ENCODE data around the gene ARHGEF37.

ARHGEF37 gene

GRCh38 chr5:149605354-149605997, 24.2 kb downstream of the ARHGEF37 start:
- DNase-seq = no peak

GRCh38 chr5:149605998-149606724, 24.9 kb downstream of the ARHGEF37 start:
- peak; percentile 57 for DNase-seq

GRCh38 chr5:149608936-149609545, 27.7 kb downstream of the ARHGEF37 start:
- no peak for DNase-seq

GRCh38 chr5:149609640-149610219, 28.4 kb downstream of the ARHGEF37 start:
- DNase-seq = no peak

- peak; percentile 43 for DNase-seq
Observed at GRCh38 chr5:149610589-149611255, 29.4 kb downstream of the ARHGEF37 start.

- peak; percentile 7 for DNase-seq
Observed at GRCh38 chr5:149611326-149611725, 30.0 kb downstream of the ARHGEF37 start.

GRCh38 chr5:149614034-149614907, 33.0 kb downstream of the ARHGEF37 start:
- no peak for DNase-seq

- DNase-seq = no peak
Observed at GRCh38 chr5:149615976-149616375, 34.7 kb downstream of the ARHGEF37 start.

- DNase-seq = no peak
Observed at GRCh38 chr5:149616727-149617285, 35.5 kb downstream of the ARHGEF37 start.

- DNase-seq = no peak
Observed at GRCh38 chr5:149617760-149618306, 36.5 kb downstream of the ARHGEF37 start.

- peak; percentile 75 for DNase-seq
Observed at GRCh38 chr5:149618581-149619248, 37.4 kb downstream of the ARHGEF37 start.

GRCh38 chr5:149621415-149622098, 40.3 kb downstream of the ARHGEF37 start:
- no peak for DNase-seq

GRCh38 chr5:149622466-149622865, 41.2 kb downstream of the ARHGEF37 start:
- no peak for DNase-seq

- no peak for DNase-seq
Observed at GRCh38 chr5:149623473-149623872, 42.2 kb downstream of the ARHGEF37 start.

GRCh38 chr5:149627070-149627469, 45.8 kb downstream of the ARHGEF37 start:
- DNase-seq = no peak

GRCh38 chr5:149628221-149628620, 46.9 kb downstream of the ARHGEF37 start:
- peak; percentile 31 for DNase-seq

- no peak for DNase-seq
Observed at GRCh38 chr5:149628846-149629388, 47.6 kb downstream of the ARHGEF37 start.

GRCh38 chr5:149629421-149629820, 48.1 kb downstream of the ARHGEF37 start:
- no peak for DNase-seq

GRCh38 chr5:149630337-149630736, 49.0 kb downstream of the ARHGEF37 start:
- no peak for DNase-seq

GRCh38 chr5:149631506-149631905, 50.2 kb downstream of the ARHGEF37 start:
- no peak for DNase-seq
